Measurements from ENCODE around the gene PDE4D. TPM values are rescaled to one million over a fixed set of nuclear protein-coding genes. Genes with fewer than 3 reads are reported as not detected.

The PDE4D gene
- total and polyA plus RNA-seq, 2 of the 4 experiments (the other 2 are of a cell fraction), result 1.4 to 7.9 TPM

- Histone ChIP-seq H3K79me1 (ENCODE audit: low read depth in 1 of 2, low read length in 2 of 2) (no peaks in the 10 kb centered on the region), H3K18ac (ENCODE audit: low read depth, low read length) (no peak overlapping the region), H3K14ac (replicated peaks; ENCODE audit: low read depth, low read length) (no peak overlapping the region), H2BK5ac (ENCODE audit: low read depth, low read length, poor library complexity, severe bottlenecking) (no peak overlapping the region), H2BK20ac (ENCODE audit: low read depth, low read length) (no peak overlapping the region), H3K27ac (ENCODE audit: insufficient read depth, low read length) (no peak overlapping the region), H3K27me3 (ENCODE audit: control insufficient read depth, insufficient read depth, low read length) (peaks cover 21% of the 10 kb centered on the region), H3K23ac (ENCODE audit: low read depth, low read length) (no peak overlapping the region), H4K5ac (ENCODE audit: low read depth, low read length) (no peak overlapping the region), H2AFZ (replicated peaks; ENCODE audit: low read length, poor library complexity) (no peak overlapping the region), H3K4me2 (ENCODE audit: low read depth, low read length) (no peak overlapping the region), H2BK120ac (ENCODE audit: low read depth, low read length) (no peak overlapping the region), H2AK9ac (replicated peaks; ENCODE audit: low read depth, low read length, poor library complexity) (no peak overlapping the region), H2BK15ac (ENCODE audit: low read depth, low read length) (no peak overlapping the region), H4K20me1 (ENCODE audit: insufficient read depth, low read length) (no peaks in the 10 kb centered on the region), H3K4ac (ENCODE audit: low read depth, low read length) (no peak overlapping the region), H4K91ac (ENCODE audit: insufficient read depth, low read depth, low read length) (no peak overlapping the region), H3K36me3 (ENCODE audit: control insufficient read depth, insufficient read depth, low read length) (no peaks in the 10 kb centered on the region), H3K56ac (ENCODE audit: extremely low read depth, insufficient read depth, low read length) (no peak overlapping the region), H3K4me1 (ENCODE audit: control insufficient read depth, insufficient read depth, low read length) (no peaks in the 10 kb centered on the region), H3K9me3 (ENCODE audit: control insufficient read depth, insufficient read depth, low read length) (no peaks in the 10 kb centered on the region), H3K9ac (ENCODE audit: low read depth, low read length) (no peak overlapping the region), H4K8ac (ENCODE audit: low read depth in 2 of 2, low read length in 2 of 2) (no peak overlapping the region), H3K9me1 (ENCODE audit: insufficient read depth, low read length) (no peaks in the 10 kb centered on the region), H2AK5ac (ENCODE audit: low read depth, low read length) (no peak overlapping the region), H3K4me3 (ENCODE audit: insufficient read depth, low read depth, low read length) (no peak overlapping the region)
- dilution Hi-C loops (cut with HindIII; ENCODE audit: low sequenced_read_pairs, unreplicated experiment) (no loop called here), intact Hi-C loops (cut with micrococcal nuclease) (no loop called here), in situ Hi-C loops (cut with MboI; ENCODE audit: low sequenced_read_pairs) (no loop called here)
- ChIA-PET CTCF (no interaction called here), POLR2A (ENCODE audit: unreplicated experiment) (no interaction called here)
- ATAC-seq (ENCODE audit: low read depth) (no peak), DNase-seq (no peak)
- 100% methylated on average over 1 of the region's 2 CpGs; no CpG with 5 or more reads in 1 of the 2 experiments for whole genome bisulfite sequencing, 2 experiments (ENCODE audit: extremely low coverage in 2 of 2, insufficient read length in 1 of 2)
- BruUV-seq (replicated peaks), result no TSS peak
- TF ChIP-seq CHD1 (IDR thresholded peaks at IDR 0.05; ENCODE audit: low read depth, low read length) (no peak), NFE2L2 (IDR thresholded peaks at IDR 0.05; ENCODE audit: low read depth, low read length) (no peak), CTCF (conservative IDR thresholded peaks at IDR 0.05; ENCODE audit: low read depth, low read length) (no peak), FOS (IDR thresholded peaks at IDR 0.05; ENCODE audit: low read depth, low read length) (no peak), CEBPB (IDR thresholded peaks at IDR 0.05; ENCODE audit: low read depth, low read length) (no peak), RCOR1 (IDR thresholded peaks at IDR 0.05; ENCODE audit: insufficient replicate concordance, low read length) (no peak), SMC3 (IDR thresholded peaks at IDR 0.05; ENCODE audit: low read depth, low read length) (no peak), BHLHE40 (IDR thresholded peaks at IDR 0.05; ENCODE audit: low read depth, low read length) (no peak), POLR2A (IDR thresholded peaks at IDR 0.05; ENCODE audit: low read depth, low read length) (no peak), ELK1 (IDR thresholded peaks at IDR 0.05; ENCODE audit: borderline replicate concordance, low read depth, low read length) (no peak), RFX5 (IDR thresholded peaks at IDR 0.05; ENCODE audit: low read depth, low read length) (no peak), USF2 (IDR thresholded peaks at IDR 0.05; ENCODE audit: low read depth, low read length) (no peak), MAFK (IDR thresholded peaks at IDR 0.05; ENCODE audit: low read depth, low read length) (no peak), RAD21 (IDR thresholded peaks at IDR 0.05; ENCODE audit: low read length) (no peak), MAZ (IDR thresholded peaks at IDR 0.05; ENCODE audit: borderline replicate concordance, low read depth, low read length) (no peak), MXI1 (IDR thresholded peaks at IDR 0.05; ENCODE audit: borderline replicate concordance, low read depth, low read length) (no peak)
These were observed 128.1 kb downstream of the PDE4D start for GRCh38 chr5:59765446-59765845.

Measured in IMR-90 (cell line).